Pancreas (tissue), 10 donors: ENCODE results near the gene MBOAT2. TPM values are rescaled to one million over a fixed set of nuclear protein-coding genes. Genes with fewer than 3 reads are reported as not detected.

Experiments
- ATAC-seq, 4 donors: fragments of 200-7000 bp; cut with Tn5 transposase; one replicate each; pipeline versions ENCODE4 v1.8.0 to v1.9.1; 2020; ENCODE audit warnings: mild to moderate bottlenecking in 4 of 4, moderate library complexity in 4 of 4
- DNase-seq, 6 donors: peaks; one replicate each; pipeline ENCODE4 v3.0.0-alpha.2; 2020
- FAIRE-seq: peaks from 2 replicates; lab custom pipeline; 2012; peaks lifted over from hg19 to GRCh38; lab: Jason Lieb, UNC
- H3K27ac ChIP-seq, 4 donors: fragments of 200-600 bp; sonication (generic); 1 replicate in 3 of 4; 2 replicates in 1 of 4; pipeline versions ENCODE4 v1.5.0 to v1.8.0; 2020
- H3K27me3 ChIP-seq, 4 donors: fragments of 200-600 bp; one replicate each; pipeline ENCODE4 v1.8.0; 2021
- H3K36me3 ChIP-seq, 3 donors: fragments of 200-600 bp; sonication (generic) in 1 of 3; one replicate each; pipeline versions ENCODE4 v1.5.0 to v1.8.0; 2020 to 2021
- H3K4me1 ChIP-seq, 3 donors: fragments of 200-600 bp; one replicate each; pipeline ENCODE4 v1.8.0; 2021
- H3K4me3 ChIP-seq, 4 donors: fragments of 200-600 bp; sonication (generic) in 2 of 4; one replicate each; pipeline versions ENCODE4 v1.5.0 to v1.8.0; 2020 to 2021
- H3K9me3 ChIP-seq, 4 donors: fragments of 200-600 bp; one replicate each; pipeline ENCODE4 v1.8.0; 2021
- CTCF ChIP-seq, 4 donors: fragments of 200-600 bp; sonication (generic) in 3 of 4; IDR thresholded peaks; one replicate each; pipeline versions ENCODE4 v1.5.0 to v1.8.0; 2021; ENCODE audit warnings: antibody characterized with exemption in 4 of 4
- WGBS, 2 donors: extraction: QIAGEN DNeasy Blood & Tissue Kit; methylation state at CpG; one replicate each; pipeline ENCODE4 v1.1.7; 2013; 5-methylcytosine and 5-hydroxymethylcytosine counted together
- intact Hi-C, 3 donors: fragments of 100-400 bp; cut with DNase I; formaldehyde crosslinking; loops; one replicate each; pipeline versions ENCODE4 v1.11.1 to v1.14.2; 2022
- polyA plus RNA-seq, 2 donors: library from polyadenylated mRNA; stranded (reverse); fragments of 200-250 nt; gene quantifications; one replicate each; pipeline ENCODE4 v1.2.3, GENCODE V29; 2013
- total RNA-seq, 6 donors: library from RNA; stranded (reverse); fragmentation: NEBNext Ultra II Directional in 4 of 6; extraction: Animal tissue kit (Norgen Biotek cat#: 25700) in 4 of 6; gene quantifications; one replicate each; pipeline versions ENCODE4 v1.2.1 to v1.2.4, GENCODE V29; 2021 to 2023
- donor health status: healthy with polysubstance abuse.
- donor health status: DM: no; HTN: no; CAD: no; lungs with moderate emphysema.
- donor health status: DM: no; HTN: no; CAD: no.
- donor health status: control.
- donor health status: control.
- donor health status: Bipolar disorder and iron deficiency.
- donor health status: DM: yes; HTN: yes; CAD: no.
- donor health status: DM: no; HTN: no; CAD: no.
- donor health status: DM: no; HTN: no; CAD: no.
- donor health status: DM: yes; HTN: yes; CAD: no.

The MBOAT2 gene
- total and polyA plus RNA-seq, 8 donors = 1.2 to 5.7 (median 2.5) TPM

- Histone ChIP-seq H3K36me3 (peaks cover 0 to 47% (median 6%) of the 10 kb centered on the region in 3 donors), H3K4me3 (no peak overlapping the region), H3K27ac (no peak overlapping the region), H3K9me3 (no peaks in the 10 kb centered on the region), H3K27me3 (no peaks in the 10 kb centered on the region), H3K4me1 (peaks cover 0 to 7% (median 6%) of the 10 kb centered on the region in 3 donors)
- FAIRE-seq (no peak), ATAC-seq (no peak), DNase-seq (no peak)
- 94 to 97% methylated on average over 6 of the region's 6 CpGs for WGBS, 2 donors
- intact Hi-C loops = no loop called here
- TF ChIP-seq CTCF (IDR thresholded peaks at IDR 0.05) = no peak
Observed at GRCh38 chr2:8806885-8807704, 196.4 kb downstream of the MBOAT2 start.

- Histone ChIP-seq H3K4me3 (no peak overlapping the region), H3K27ac (no peak overlapping the region), H3K9me3 (no peaks in the 10 kb centered on the region), H3K4me1 (peaks cover 0 to 7% (median 6%) of the 10 kb centered on the region in 3 donors), H3K36me3 (peaks cover 0 to 33% (median 0%) of the 10 kb centered on the region in 3 donors), H3K27me3 (no peaks in the 10 kb centered on the region)
- DNase-seq (no peak), FAIRE-seq (no peak), ATAC-seq (no peak)
- intact Hi-C loops = no loop called here
- no peak for TF ChIP-seq CTCF (IDR thresholded peaks at IDR 0.05)
- 84 to 88% methylated on average over 6 of the region's 6 CpGs for WGBS, 2 donors
Observed at GRCh38 chr2:8805278-8806210, 197.9 kb downstream of the MBOAT2 start.

GRCh38 chr2:8803658-8804379, 199.7 kb downstream of the MBOAT2 start:
- ATAC-seq (peak; percentile 96 to 98 (median 98)), FAIRE-seq (no peak), DNase-seq (peak in 4 of 6 donors; percentile 51 to 73 (median 56))
- Histone ChIP-seq H3K4me1 (peaks cover 0 to 7% (median 6%) of the 10 kb centered on the region in 3 donors), H3K27ac (peak overlapping the region in 2 of 4 donors; percentile 2 to 34), H3K36me3 (peaks cover 0 to 27% (median 0%) of the 10 kb centered on the region in 3 donors), H3K27me3 (no peaks in the 10 kb centered on the region), H3K9me3 (no peaks in the 10 kb centered on the region), H3K4me3 (no peak overlapping the region)
- TF ChIP-seq CTCF (IDR thresholded peaks at IDR 0.05) = no peak
- 58 to 64% methylated on average over 3 of the region's 3 CpGs for WGBS, 2 donors
- intact Hi-C loops = no loop called here

GRCh38 chr2:8802741-8803140, 200.7 kb downstream of the MBOAT2 start:
- H3K27ac ChIP-seq = no peak overlapping the region
- FAIRE-seq = no peak

More at GRCh38 chr2:8802741-8803140, 200.7 kb downstream of the MBOAT2 start:
- H3K4me1 ChIP-seq = peaks cover 0 to 7% (median 6%) of the 10 kb centered on the region in 3 donors
- H3K9me3 ChIP-seq = no peaks in the 10 kb centered on the region
- intact Hi-C loops = no loop called here
- 65 to 66% methylated on average over 3 of the region's 3 CpGs for WGBS, 2 donors
- DNase-seq = no peak
- peaks cover 0 to 27% (median under 1%) of the 10 kb centered on the region in 3 donors for H3K36me3 ChIP-seq
- H3K27me3 ChIP-seq = no peaks in the 10 kb centered on the region
- no peak for TF ChIP-seq CTCF (IDR thresholded peaks at IDR 0.05)
- no peak overlapping the region for H3K4me3 ChIP-seq
- ATAC-seq = no peak

Other genes starting within 250 kb of the MBOAT2 start
- gene KIDINS220, start 166.1 kb downstream of the MBOAT2 start, total RNA-seq = 10 to 100 TPM; 16.3 to 34.3 (median 18.8) TPM
- gene KIDINS220, start 166.1 kb downstream of the MBOAT2 start, polyA plus RNA-seq = 10 to 100 TPM in 1 of 2 donors, 1 to 10 TPM in 1; 8.5 to 17.8 TPM
- 10 to 100 TPM in 3 of 6 donors, 1 to 10 TPM in 3; 6.5 to 17.7 (median 8.8) TPM for gene ASAP2, start 203.1 kb upstream of the MBOAT2 start, total RNA-seq
- gene ASAP2, start 203.1 kb upstream of the MBOAT2 start, polyA plus RNA-seq = 1 to 10 TPM; 5.8 to 6.6 TPM